NCI-H2029 treated with DMSO at 0.1 percent for 48 hours (cell line): ENCODE data around the gene GOLGA6C.
"Not testable (repeated sequence)": the region's sequence is repeated elsewhere in the genome, so short reads cannot be mapped to it uniquely, and the experiment has no call there.

Experiments used
- DNase-seq: peaks from one replicate; lab custom pipeline; 2025; lab: John Stamatoyannopoulos, UW

GOLGA6C gene

DNA sequence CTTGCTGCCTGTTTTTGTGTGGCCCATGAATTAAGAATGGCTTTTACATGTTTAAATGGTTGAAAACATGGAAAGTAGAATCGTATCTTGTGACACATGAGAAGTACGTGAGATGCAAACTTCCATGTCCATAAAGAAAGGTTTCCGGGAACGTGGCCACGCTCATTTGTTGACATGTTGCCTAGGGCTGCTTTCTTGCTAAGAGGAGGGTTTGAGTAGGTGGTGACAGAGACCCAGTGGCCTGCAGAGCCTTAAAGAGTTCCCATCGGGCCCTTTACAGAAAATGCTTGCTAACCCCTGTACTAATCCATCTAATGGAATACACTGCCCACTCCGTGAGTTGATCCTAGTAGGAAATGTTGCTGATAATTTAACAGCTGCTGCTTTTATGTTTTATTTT, 31.0 kb upstream of the GOLGA6C start:
- DNase-seq: not testable (repeated sequence)

DNA sequence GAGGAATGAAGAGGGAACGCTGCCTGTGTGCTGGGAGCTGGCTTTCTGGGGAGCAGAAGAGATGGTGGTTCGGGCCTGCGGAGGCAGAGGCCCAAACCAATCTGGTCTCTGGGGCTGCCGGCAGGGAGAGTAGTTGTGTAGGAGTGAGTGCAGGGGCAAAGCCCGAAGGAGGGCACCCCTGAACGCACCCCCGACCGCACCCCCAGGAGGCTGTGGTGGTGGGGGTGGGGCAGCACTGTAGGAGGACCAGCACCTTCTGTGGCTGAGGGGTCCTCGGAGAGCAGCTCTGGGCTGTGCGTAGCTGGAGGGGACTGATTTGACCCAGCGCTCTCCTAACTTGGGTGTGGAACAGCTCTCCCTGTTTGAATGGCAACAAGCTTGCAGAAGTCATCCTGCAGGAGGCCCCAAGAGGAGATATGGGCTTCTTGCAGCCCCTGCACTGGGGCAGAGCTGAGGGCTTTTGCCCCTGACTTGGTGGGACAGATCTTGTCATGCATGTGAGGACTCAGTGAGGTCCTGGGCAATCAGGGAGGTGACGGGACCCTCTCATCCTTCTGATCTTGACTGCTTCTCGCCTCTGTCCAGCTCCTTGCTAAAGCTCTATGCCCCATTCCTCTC, 30.4 kb upstream of the GOLGA6C start:
- DNase-seq: no peak

DNA sequence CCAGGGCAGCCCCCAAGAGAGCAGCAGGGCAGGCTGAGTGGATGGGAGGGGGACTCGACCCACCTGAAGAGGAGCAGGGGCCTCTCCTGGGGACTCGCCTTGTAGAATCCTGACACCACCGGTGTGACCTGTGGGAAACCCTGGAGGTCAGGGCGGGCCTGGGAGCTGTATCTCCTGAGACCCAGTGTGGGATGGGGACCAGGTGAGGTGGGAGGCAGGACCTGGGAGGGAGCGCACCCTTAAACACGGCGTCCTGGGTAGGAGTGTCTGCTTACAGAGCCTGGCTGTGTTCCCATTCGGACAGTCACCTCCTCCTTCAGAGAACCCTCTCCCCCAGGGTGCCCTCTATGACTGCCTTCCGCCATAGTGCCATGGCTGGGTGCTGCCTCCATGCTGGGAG, 29.3 kb upstream of the GOLGA6C start:
- no peak for DNase-seq

DNA sequence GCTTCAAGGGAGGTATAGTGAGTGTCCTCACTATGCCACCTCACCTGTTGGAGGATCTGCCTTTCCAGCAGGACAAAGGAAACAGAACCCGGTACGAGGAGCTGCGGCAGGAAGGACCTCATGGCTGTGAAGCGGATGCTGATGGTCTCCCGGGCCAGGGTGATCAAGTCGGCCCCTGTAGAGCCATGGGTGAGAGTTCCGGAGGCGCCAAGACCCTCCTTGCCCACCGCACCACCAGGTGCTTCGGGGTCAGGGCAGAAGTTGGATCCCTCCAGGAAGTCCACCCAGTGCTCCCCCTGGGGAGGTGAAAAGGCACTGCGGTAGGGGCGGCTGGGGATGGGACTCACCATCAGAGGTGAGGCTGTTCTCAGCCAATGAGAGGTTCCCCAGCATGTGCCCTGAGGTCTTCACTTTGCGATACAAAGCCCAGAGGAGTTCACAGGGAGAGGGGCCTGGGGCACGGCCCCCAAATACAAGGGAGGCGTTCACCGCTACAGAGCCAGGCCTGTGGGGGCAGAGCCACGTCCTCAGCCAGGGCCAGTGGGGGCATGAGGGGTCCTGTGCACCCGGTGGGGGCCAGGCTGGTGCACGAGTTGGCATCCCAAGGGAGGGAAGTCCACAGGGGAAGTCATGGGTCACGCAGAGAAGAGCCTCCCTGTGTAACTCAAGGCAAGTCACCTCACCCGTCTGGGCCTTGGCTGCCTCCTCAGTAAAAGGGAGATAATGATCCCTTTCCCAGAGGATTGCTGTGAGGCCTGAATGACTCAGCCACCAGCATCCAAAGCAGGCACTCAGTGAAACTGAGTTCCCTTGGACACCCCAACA, 28.7 kb upstream of the GOLGA6C start:
- no peak for DNase-seq

DNA sequence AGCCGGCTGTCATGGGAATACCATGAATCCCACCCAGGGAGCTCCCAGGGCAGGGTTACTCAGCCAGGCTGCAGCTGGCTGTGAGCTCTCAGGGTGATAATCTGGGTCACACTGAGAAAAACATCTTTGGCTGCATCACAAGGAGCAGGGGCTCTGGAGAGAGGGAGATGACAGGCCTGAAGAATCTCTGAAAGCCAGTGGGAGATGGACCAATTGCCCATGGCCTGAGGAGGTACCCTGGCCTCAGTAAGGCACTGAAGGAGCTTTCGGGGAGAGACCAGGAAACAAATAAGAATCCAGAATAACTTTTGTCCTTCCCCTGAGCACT, 28.2 kb upstream of the GOLGA6C start:
- DNase-seq: no peak

DNA sequence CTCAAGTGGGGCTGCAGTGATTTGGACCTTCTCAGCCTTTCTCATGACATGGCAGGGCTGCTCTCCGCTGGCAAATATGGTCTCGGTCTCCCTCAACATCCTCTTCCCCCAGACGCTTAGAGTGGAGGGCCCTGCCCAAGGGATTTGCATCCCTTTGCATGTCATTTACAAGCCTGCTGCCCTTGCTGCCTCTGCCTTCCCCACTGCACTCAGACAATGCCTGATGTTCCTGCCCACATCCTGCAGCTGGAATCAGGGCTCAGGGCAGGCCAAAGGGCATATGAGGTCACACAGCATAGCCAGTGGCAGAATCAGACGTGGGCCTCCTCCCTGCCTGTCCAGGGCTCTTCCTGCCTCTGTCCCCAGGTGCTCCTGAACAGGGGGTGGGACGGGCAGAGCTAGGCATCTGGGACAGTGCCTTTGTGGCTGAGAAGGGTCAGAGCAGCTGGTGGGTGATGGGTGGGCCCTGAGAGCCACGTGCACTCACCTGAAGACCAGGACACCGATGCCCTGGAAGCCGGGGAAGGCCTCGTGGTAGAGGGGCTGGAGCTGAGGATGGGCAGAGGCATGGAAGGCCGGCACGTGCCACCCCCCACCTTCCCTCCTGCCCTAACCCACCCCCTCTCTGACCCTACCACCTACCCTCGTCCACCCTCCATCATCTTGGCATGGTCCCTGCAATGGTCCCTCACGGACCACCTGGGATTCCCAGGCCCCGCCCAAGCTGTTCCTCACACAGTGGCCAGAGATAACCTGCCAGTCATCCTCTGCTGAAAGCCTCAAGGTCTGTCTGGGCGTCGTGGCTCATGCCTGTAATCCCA, 27.4 kb upstream of the GOLGA6C start:
- DNase-seq: no peak

DNA sequence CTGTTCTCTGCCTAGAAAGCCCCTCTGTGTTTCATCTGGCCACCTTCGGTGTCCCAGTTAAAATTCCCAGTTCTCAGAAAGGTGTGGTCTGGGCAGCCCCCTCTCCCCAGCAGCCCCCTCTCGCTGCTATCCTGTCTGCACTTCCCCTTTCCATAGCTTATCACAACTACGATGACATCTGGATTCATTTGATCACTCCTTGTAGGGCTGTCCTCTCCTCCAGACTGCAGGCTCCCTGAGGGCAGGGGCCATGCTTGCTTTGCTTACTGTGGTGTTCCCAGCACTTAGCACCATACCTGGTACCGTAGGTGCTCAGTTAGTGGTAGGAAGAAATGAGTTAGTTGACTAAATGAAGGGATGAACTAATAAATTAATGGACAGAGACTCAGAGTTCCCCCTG, 26.3 kb upstream of the GOLGA6C start:
- no peak for DNase-seq

DNA sequence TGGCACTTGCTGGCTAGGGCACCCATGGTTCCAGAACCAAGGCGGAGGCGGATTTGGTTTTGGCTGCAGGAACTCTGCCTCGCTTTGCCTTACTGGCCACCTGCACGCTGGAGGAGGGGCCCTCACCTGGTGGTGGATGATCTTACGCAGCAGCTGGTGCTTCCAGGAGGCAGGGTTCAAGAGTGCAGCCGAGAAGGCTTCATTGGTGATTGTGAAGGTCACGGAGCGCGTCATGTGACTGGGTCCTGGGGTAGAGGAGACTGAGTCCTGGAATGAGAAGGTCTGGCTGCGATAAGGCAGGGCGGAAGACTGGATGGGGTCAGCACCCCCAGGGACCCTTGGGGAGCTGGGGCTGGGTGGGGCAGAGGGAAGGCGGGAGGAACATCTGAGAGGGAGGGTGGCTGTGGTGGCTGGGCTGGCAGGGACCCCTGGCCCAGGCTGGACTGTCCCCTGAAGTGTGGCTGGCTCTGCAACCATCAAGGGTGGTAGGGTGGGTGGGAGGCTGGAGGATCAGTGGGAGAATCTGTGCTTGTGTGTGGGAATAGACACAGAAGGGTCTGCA, 25.8 kb upstream of the GOLGA6C start:
- no peak for DNase-seq

DNA sequence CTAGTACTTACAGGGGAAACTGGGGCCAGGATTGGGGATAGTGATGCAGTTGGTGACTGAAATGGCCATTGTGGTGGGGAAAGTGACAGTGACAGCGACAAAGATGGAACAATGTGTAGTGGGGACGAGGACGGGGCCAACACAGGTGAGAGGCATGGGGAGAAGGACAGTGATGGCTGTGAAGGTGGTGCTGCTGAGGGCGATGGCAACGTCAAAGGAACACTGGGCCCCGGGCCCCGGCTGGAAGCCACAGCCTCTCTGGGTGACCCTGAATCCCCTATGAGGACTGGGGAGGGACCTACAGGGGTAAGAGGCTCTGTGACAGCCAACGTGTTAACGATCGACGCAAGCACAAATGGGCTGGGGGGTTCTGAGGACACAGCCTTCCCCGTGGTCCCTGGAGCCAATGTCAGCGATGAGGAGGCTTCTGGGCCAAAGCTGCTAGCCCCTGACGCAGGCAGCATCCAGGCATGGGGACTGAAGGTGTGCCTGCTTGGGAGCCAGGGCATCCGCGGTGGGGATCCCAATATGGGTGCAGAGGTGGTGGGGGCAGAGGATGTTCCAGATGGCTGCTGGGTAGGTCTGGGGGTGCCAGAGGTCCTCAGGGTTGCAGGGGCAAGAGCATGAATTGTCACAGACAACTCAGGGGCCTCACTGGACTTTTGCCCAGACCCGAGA, 25.2 kb upstream of the GOLGA6C start:
- DNase-seq: no peak

DNA sequence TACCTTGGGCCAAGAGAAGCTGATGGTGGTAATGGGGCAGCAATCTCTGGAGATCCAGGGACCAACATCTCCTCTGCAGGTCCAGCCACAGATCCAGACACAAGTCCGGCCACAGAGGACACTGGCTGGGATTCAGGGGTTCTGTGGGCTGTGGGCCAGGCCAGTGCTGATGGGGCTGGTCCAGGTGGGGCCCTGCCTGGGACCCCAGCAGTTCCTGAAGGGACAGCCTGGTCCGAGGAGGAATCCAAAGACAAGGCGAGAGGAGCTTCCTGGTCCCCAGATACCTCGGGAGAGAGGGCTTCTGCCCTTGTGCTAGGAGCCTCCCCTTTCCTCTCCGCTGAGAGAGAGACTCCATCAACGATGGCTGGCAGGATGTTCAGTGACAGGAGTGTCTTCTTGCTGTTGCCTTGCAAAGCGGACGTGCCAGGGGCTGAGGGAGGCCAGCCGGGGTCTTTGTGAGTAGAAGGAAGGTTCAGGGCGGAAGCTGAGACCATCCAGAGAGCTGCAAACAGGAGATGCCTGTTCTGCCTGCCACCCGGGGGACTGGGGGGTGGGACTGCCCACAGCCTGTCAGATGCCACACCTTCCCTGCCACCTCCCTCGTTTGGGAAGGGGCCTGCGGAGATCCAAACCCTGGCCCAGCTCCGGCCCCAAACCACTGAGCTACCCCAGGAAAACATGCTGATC, 24.5 kb upstream of the GOLGA6C start:
- DNase-seq: no peak

DNA sequence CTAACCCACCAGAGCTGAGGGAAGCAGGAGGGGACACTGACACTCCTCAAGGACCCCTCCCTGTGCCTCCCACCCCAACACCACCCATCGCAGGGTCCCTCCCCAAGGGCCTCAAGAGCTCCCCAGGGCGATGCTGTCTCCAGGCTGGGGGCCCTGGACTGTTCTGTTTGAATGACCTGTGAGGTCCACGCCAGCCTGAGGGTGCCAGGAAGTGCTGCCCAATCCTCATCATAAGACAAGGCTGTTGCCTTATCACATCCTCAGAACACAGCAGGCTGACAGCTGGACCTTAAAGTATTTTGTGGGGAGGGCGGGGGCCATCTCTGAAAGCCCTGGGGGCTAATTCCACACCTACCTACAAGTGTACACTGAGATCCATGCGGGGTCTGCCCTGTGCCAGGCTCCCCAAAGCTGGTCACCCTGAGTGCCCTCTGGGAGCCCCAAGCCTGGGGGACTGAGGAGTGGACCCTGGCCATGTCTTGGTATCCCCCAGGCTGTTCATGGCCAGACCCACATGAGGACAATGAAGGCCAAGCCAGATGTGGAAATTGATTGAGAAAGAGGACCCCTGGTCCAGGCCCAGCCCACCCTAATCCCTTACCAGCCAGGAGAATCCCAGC, 23.8 kb upstream of the GOLGA6C start:
- DNase-seq: no peak

DNA sequence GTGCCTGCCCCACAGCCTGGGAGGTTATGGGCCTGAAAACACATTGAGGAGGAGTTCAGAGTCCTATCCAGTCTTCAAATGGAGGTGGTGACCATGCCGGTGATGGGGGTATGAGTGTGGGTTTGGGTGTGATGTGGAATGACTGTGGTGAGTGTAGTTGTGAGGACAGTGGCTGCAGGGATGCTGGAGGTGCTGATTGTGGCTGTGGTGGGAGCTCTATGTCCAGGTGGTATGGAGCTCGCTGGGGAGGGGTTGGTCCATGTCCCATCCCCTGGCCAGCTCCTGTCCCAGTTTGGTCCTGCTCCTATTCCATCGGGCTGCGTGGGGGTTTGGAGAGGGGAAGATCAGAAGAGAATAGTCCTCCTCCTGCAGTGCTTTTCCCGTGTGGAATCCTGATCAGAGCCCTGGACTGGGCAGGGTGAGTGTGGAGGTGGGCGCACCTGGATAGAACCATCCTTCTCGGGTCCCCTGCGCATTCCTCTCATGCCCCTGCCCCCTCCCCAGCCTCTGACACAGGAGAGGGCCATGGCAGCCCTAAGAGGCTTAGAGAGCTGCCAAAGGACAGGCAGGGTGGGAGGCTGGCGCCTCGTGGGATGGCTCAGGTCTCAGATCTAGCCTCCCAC, 23.0 kb upstream of the GOLGA6C start:
- DNase-seq: no peak

DNA sequence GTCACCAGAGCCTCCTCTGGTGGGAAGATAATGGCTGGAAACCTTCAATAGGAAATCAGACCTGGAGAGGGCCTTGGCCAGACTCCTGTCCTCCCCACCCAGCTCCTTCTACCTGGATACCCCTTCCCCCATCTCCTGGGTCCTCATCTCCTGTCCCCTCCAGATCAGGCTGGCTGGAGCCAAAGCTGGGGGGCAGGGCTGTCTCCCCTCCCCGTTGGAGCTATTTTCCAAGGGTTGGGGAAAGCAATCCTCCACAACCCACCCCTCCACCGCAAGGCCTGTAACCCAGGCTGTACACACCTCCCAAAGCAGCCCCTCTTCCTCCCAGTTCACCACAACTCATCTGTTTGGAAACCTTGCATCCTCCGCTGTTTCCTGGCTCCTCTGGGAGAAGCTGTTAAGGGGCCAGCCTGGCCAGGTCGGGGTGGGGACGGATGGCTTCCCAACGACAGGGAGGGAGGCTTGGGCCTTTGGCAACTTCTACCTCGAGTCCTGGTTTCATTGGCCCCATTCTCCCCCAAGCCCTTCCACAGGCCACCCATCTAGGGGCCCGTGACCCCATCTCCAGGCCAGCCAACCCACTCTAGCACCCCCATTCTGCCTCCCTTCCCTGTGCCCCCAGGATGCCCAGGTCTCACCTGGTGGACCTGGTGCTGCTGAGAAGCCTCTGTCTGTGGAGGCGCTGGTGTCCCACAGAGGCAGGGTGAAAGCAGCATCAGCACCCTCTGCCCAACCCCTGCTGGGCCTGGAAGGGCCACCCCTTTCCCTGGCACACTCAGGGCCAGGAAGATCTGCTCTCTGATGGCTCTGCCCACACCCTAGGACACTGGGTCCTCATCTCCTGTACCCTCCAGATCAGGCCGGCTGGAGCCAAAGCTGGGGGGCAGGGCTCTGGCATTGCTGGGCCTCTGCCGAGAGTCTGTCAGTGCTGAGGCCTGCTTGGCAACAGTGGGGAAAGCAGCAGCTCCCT, 22.1 kb upstream of the GOLGA6C start:
- no peak for DNase-seq

DNA sequence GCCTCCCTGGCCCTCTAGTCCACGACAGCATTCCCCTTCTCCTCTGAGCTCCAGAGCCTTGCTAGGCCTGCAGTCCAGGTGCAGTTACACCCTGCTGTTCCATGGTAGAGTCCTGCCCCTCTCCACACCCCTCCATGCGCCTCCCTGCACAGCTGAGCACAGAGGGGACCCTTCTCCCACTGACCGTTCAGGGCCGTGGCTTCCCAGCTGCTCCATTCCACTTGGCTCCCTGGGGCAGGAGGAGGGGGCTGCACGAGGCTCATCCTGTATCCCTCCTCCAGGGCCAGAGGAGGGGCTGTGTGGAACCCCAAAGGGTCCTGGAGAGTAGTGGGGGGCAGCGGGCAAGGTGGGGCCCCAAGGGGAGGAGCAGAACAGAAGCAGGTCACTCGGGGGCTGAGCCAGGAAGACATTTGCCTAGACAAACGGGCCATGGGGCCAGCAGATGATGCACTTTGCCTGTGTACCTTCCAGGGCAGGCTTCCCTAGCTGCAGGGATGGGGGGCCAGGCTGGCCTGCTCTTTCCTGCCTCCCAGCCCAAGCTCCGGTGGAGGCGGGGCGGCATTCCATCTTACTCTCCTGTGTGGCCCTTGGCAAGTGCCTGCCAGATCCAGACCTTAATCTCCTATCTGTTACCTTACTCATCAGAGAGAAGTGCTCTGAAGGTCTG, 20.7 kb upstream of the GOLGA6C start:
- no peak for DNase-seq

DNA sequence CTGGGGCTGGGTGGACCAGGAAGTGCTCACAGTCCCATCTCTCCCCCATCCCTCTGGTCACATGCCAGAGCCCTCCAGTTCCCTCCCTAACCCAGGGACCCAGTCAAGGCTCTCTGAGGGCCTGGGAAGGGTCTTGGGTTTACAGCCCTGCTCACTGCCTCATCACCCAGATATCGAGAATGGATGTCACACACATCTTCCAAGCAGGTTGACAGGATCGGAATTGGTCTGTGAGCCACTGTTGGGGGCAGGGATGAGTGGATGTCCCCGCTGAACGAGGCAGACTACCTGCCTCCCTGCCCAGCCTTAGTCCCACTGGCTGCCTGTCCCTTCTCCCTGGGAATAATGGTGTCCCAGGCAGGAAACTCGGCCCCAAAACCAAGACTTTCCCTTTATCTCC, 20.0 kb upstream of the GOLGA6C start:
- no peak for DNase-seq

DNA sequence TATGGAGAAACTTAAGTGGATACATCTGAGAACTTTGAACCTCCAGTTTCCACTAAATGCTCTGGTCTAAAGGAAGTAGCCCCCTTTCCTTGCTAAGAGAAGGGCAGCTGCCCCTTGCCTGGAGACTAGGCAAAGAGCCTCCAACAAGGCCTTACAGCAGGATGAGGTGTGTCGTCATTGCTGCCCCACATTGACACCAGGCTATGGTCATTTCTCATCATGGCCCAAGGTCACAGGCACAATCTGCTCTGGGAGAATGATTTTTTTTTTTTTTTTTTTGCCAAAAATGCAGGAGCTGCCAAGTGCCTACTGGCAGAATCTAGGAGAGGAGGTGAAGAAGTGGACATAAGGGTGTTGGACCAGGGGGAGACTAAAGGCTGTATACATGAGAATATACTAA, 12.4 kb upstream of the GOLGA6C start:
- DNase-seq: not testable (repeated sequence)

DNA sequence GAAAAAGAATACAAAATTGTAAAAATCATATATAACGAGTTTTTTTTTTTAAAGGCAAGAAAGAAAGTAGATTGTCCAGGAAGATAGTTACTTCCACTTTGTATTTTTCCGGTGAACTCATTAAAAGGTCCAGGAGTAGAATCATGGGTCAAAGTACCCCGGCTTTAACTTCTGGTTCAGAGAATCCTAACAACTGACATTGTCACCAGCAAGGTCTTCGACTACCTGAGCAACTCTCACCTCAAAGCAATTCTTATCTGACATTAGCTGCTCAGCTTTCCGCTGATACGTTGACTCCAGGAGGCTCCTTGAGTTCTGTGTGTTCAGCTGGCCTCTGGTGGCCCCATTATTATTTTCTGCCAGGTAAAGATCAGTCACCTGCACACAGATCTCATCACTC, 9.1 kb upstream of the GOLGA6C start:
- not testable (repeated sequence) for DNase-seq

DNA sequence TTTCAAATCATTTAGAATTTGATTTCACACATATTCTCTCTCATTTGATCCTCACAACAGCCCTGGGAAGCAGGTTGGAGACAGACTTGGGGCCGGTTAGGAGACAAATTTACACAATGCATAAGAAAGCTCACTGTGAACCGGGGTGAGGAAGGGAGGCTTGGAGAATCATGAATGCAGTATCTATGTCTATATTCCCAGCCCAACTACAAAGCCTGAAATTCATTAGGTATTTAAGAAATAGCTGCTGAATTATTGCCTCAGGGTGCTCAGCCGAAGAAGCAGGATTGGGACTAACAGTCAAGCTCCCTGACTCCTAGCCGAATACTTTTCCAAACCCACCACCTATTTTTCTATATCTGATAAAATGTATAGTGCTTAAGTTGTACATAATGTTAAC, 8.4 kb upstream of the GOLGA6C start:
- no peak for DNase-seq

DNA sequence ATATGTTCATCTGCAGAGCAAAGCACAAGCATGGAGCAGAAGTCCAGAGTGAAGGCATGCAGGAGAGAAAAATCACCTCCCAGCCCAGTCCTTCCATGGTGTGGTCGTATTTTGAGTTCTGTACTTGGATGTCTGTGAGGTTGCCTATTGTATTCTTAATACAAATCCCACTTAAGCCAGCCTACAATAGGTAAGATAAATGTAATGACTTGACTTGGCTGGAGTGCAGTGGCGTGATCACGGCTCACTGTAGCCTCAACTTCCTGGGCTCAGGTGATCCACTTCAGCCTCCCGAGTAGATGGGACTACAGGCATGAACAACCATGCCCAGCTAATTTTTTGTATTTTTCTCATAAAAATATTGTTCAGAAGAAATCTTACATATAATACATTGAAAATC, 6.8 kb upstream of the GOLGA6C start:
- DNase-seq: not testable (repeated sequence)
